Activated T-cell treated with anti-CD3 and anti-CD28 coated beads for 1 hour (primary cell): ENCODE data around the gene GPR78.

Experiments used
- DNase-seq: peaks from one replicate; pipeline ENCODE4 v3.0.0-alpha.2; 2020; ENCODE audit warnings: low read depth

GPR78 gene

GRCh38 chr4:8586671-8587468, 6.7 kb downstream of the GPR78 start:
- no peak for DNase-seq

DNA sequence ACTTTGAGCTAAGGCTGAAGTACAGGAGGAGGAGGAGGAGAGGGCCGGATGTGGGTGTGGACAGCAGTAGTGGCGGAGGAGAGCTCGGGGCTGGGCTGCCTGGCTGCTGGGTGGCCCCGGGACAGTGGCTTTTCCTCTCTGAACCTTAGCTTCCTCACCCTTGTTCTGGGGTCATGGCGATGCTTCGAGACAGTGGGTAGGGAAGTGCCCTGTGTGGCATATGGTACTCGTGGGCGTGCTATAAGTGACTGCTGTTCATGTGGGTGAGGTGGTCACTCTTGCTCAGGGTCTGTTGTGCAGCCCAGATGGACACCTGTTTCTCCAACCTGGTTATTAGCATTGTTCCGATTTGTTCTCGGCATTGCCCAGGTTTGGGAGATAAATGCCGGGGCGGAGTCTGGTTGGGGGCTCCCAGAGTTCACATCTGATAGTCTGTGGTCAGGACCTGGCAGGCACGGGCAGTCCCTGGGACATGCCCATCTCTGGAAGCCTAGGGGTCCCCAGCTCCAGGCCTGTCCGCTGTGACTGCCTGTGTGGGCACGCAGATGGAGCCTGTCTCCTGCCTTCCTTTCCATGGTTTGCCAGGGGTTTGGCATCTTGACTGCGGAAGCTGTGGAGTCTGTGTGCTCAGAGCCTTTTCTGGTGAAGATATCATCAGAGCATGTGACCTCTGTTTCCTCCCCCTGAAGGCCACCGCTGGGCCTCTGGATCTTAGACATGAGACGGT, 7.4 kb downstream of the GPR78 start:
- no peak for DNase-seq

DNA sequence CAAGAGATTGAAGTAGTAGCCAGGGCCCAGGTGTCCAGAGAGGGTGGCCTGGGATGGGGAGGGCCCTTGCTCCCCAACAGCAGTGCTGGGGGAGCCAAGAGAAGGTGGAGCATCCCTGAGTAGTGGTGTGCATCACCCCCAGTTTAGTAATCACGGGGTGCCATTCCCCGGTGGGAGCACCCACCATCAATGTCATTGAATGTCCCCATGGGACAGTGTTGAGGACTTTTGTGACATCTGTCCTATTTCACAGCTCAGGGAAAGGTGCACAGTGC, 7.9 kb downstream of the GPR78 start:
- no peak for DNase-seq

GRCh38 chr4:8589336-8589735, 9.1 kb downstream of the GPR78 start:
- no peak for DNase-seq

- no peak for DNase-seq
Observed at GRCh38 chr4:8589823-8590545, 9.8 kb downstream of the GPR78 start.

DNA sequence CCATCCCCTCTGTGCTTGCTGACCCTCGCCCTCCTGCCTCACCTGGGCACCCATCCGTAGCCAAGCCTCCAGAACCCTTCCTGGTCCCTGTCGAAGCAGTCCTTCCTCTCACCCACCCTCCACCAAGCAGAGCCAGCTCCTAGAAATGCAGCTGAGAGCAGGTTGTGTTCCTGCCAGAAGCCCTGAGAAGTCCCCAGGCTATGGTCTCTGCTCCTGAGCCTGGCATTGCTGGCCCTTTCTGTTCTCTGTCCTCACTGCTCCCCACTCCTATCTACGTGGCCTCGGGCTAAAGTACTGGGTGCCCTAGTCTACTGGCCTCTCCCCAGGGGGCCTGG, 10.3 kb downstream of the GPR78 start:
- no peak for DNase-seq

DNA sequence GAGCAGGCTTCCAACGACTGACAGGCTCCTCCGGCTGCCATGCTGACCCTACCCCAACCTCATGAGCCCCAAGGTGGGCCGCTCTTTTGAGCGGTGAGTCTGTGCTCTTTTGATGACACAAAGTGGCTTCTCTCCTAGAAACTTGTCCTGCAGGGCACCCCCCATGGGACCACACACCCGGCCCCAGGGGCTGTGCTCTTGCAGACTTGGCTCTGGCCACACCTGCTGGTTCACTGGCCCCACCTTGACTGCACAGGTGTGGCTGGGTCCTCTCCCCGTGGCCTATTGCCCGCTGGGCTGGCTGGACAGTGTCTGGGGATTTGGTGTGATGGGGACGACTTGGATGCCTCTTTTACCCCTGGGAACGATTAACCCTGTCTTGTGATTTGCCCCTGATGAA, 10.9 kb downstream of the GPR78 start:
- DNase-seq: no peak

DNA sequence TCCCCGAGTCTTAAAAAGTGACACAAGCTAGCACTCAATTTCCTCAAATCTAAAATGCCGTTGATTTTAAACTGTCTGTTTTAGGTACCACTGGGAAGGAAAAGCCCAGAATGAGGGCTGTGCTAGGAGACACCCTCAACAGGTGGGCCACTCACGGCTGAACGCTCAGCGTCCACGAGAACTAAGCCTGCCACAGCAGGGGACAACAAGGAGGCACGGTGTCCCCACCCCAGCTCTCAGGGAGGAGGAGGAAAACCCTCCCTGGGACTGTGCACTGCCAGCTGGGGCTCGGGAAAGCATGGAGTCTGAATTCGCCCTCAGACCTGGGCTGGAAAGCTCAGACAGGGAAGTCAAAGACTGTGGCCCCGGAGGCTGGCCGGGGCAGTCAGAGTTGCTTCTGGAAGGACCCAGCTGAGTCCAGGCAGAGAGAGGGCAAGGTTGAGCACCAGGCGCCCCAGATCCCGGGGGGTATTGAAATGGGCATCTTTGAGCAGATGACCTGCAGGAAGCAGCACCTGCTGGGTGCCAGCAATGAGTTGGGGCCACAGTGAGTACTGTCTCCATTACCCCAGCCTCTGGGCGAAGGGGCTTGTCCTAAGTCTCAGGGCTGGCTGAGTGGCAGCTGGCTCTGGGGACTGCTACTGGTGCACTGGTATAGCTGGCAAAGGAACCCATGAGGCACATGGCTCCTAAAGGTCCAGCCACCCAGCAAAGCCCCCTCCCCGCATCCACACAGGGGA, 11.6 kb downstream of the GPR78 start:
- no peak for DNase-seq

GRCh38 chr4:8592366-8593263, 12.4 kb downstream of the GPR78 start, which contains the start of gene CPZ:
TSS of gene CPZ (plus strand) at chr4:8592765. CDS start at chr4:8592834, 69 bp downstream.
- DNase-seq: no peak

DNA sequence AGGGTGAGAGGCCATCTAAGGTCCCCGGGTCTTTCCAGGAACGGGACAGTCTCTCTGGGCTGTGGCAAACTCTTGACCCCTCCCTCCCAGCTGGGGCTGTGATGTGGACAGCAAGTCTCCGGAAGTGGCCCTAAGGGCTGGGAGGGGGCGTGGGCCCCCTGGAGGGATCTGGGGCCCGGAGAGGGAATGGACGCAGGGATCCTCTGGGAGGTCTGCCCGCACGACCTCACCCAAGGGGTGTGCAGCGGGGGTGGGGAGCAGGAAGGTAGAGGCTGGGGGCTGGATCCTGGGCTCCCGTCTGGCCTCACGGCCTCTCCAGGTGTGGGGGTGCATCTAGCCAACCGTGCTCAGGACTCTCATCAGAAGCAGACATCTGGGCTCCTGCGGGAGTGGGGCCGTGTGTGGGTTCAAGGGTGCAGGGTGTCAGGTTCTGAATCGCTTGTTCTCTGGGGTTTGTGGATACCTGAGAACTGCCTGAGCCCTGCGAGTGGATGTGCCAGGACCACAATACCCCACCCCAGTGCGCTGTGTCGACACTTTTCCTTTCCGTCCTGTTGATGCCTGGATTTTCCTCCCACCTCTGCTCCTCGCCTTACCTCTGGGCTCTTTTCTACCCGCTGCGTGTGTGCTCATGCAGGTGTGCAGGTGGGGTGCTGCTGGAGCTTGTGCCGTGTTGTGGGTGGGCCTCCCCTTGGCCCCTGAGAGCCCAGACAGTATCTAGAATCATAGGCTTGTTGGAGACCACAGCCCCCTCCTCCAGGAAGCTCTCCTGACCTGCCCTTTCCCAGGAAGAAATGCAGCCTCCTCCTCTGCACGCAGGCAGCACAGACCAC, 13.3 kb downstream of the GPR78 start:
- DNase-seq: no peak

- DNase-seq: no peak
Observed at GRCh38 chr4:8594097-8595038, 14.2 kb downstream of the GPR78 start.

GRCh38 chr4:8595237-8596087, 15.3 kb downstream of the GPR78 start:
- DNase-seq: no peak

DNA sequence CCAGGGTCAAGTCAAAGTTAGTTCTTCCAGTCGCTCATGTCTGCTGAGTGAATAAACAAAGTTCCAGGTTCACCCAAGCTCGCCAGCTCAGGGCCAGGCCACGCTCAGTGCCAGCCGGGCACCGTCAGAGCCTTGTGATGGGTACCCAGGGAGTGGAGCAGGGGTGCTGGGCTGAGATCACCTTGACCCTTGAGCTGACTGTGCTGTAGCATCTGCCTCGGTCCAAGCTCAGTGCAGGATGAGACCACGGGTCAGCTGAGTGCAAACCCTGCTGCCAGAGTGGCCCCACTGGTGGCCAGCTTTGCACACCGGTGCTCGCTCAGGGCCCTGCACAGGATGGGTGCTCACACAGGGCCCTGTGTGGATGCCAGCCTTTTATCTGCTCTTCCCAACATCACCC, 16.7 kb downstream of the GPR78 start:
- DNase-seq: no peak

DNA sequence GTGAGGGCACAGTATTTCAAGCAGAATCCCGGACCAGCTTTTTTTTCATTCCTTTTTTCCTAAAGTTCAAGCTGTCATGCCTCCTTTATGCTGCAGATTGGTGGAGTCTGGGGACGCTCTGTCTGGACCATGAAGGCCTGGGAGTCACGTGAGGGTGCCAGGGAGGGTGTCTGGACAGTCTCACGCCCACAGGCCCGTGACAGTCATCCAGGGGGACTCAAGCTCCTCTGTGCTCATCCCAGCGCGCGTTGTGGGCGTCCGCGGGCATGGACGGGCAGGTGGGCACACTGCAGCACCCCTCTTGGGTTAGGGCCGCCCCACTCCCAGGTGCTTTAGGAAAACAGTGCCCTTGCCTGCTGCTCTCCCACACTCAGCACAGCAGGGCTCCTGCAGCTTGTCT, 17.1 kb downstream of the GPR78 start:
- no peak for DNase-seq

DNA sequence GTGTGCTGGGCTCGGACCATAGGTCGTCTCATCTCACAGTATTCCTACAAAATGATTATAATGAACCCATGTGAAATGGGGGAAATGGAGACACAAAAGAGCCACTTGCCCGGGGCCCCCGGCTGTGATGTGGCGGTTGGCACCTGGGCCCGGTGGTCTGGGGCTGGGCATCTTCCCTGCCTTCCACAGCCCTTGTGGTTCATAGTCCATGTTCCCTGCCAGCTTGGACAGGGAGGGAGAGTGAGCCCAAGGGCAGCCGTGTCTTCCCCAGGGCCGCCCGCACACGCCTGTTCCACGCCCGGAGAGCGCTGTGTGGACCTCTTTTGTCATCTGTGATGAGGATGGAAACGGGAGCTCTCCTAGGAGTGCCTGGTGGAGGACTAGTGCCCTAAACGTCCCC, 17.6 kb downstream of the GPR78 start:
- DNase-seq: no peak

GRCh38 chr4:8598391-8599090, 18.3 kb downstream of the GPR78 start:
- no peak for DNase-seq

DNA sequence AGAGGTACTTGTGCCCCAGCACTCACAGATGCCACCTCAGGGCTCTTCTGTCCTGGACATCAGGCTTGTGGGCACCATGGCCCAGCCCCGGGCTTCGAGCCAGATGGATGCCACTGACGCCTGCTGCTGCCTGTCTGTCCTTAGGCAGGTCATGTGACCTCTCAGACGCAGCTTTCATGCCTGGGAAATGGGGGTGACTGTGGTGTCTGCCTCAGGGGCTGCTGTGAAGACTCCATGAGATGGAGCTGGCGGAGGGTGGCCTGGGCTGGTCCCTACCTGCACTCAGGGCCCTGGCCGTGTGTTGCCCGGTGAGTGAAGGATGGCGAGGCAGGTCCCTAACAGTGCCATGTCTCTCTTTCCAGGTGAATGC, 18.9 kb downstream of the GPR78 start:
- DNase-seq: no peak

DNA sequence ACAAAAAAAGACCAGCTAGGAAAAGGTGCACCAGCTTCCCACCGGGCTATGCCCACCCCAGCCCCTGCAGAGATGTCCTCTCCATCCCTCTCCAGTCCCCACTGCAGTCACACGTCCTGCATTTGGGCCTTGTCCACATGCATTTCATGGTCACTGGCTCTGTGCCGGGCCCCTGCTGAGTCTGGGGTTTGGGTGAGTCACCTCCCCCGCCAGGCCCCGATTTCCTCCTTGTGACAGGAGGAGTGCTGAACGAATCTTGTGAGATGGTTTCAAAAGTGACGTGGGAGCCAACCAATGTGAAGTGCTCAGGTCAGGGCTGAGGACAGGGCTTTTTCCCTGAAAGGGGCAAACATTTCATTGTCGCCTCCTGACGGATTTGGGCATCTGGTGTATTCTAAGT, 19.5 kb downstream of the GPR78 start:
- no peak for DNase-seq
